Ascending aorta (tissue), 2 donors: Measurements from ENCODE around the gene STT3A. TPM values are rescaled to one million over a fixed set of nuclear protein-coding genes. Genes with fewer than 3 reads are reported as not detected.

Experiments
- DNase-seq, 2 donors: peaks; one replicate each; pipeline ENCODE4 v3.0.0-alpha.2; 2019; ENCODE audit warnings: low spot score in 2 of 2
- H3K27ac ChIP-seq, 2 donors: fragments of 200-600 bp; sonication (generic); one replicate each; pipeline ENCODE4 v1.5.1; 2016 to 2017; ENCODE audit warnings: mild to moderate bottlenecking in 1 of 2
- H3K27me3 ChIP-seq: fragments of 200-600 bp; sonication (generic); one replicate; pipeline ENCODE4 v1.5.1; 2017
- H3K36me3 ChIP-seq, 2 donors: fragments of 200-600 bp; sonication (generic); one replicate each; pipeline ENCODE4 v1.5.1; 2016
- H3K4me1 ChIP-seq, 2 donors: fragments of 200-600 bp; sonication (generic); one replicate each; pipeline ENCODE4 v1.5.1; 2016 to 2017; ENCODE audit warnings: mild to moderate bottlenecking in 1 of 2
- H3K4me3 ChIP-seq, 2 donors: fragments of 200-600 bp; sonication (generic); one replicate each; pipeline ENCODE4 v1.5.1; 2016 to 2017; ENCODE audit warnings: mild to moderate bottlenecking in 1 of 2
- H3K9me3 ChIP-seq, 2 donors: fragments of 200-600 bp; sonication (generic); one replicate each; pipeline ENCODE4 v1.5.1; 2016
- CTCF ChIP-seq, 3 experiments: fragments of 200-600 bp in 2 of 3; fragments of 450-650 bp in 1 of 3; sonication (generic) in 2 of 3; IDR thresholded peaks; one replicate each; pipeline ENCODE4 v1.5.1; 2016 to 2019; ENCODE audit warnings: antibody characterized with exemption in 3 of 3, mild to moderate bottlenecking in 1 of 3, moderate library complexity in 1 of 3
- intact Hi-C: fragments of 100-400 bp; cut with DNase I; formaldehyde crosslinking; loops from one replicate; pipeline ENCODE4 v1.15.1; 2023
- total RNA-seq: library from RNA; depleted of rRNA; stranded (reverse); fragments of >200 nt; gene quantifications from one replicate; pipeline ENCODE4 v1.1.0, GENCODE V29; 2016

The STT3A gene
- total RNA-seq, 1 donor from 2014 or later = 88.9 TPM

GRCh38 chr11:125554038-125554437 is 38.6 kb upstream of the STT3A start:
- no peak overlapping the region for H3K4me3 ChIP-seq
- TF ChIP-seq CTCF (IDR thresholded peaks at IDR 0.05) = no peak
- H3K27me3 ChIP-seq = no peaks in the 10 kb centered on the region
- peaks cover 0 to 18% of the 10 kb centered on the region in 2 donors for H3K9me3 ChIP-seq
- no peak overlapping the region for H3K27ac ChIP-seq
- intact Hi-C loops = no loop called here
- H3K4me1 ChIP-seq = no peaks in the 10 kb centered on the region
- DNase-seq = no peak
- H3K36me3 ChIP-seq = no peaks in the 10 kb centered on the region

- Histone ChIP-seq H3K4me3 (no peak overlapping the region), H3K36me3 (no peaks in the 10 kb centered on the region), H3K27ac (no peak overlapping the region), H3K27me3 (no peaks in the 10 kb centered on the region), H3K9me3 (no peaks in the 10 kb centered on the region), H3K4me1 (no peaks in the 10 kb centered on the region)
- TF ChIP-seq CTCF (IDR thresholded peaks at IDR 0.05) = no peak
- DNase-seq = no peak
- intact Hi-C loops = no loop called here
These were observed 32.8 kb upstream of the STT3A start for GRCh38 chr11:125559888-125560287.

- no peak overlapping the region for H3K27ac ChIP-seq
- H3K27me3 ChIP-seq = no peaks in the 10 kb centered on the region
- H3K9me3 ChIP-seq = no peaks in the 10 kb centered on the region
- H3K36me3 ChIP-seq = no peaks in the 10 kb centered on the region
- TF ChIP-seq CTCF (IDR thresholded peaks at IDR 0.05) = no peak
- no peaks in the 10 kb centered on the region for H3K4me1 ChIP-seq
- no peak for DNase-seq
- no peak overlapping the region for H3K4me3 ChIP-seq
- intact Hi-C loops = no loop called here
These were observed 30.7 kb upstream of the STT3A start for GRCh38 chr11:125561924-125562323.

GRCh38 chr11:125562430-125562829 is 30.2 kb upstream of the STT3A start:
- Histone ChIP-seq H3K4me3 (no peak overlapping the region), H3K9me3 (no peaks in the 10 kb centered on the region), H3K4me1 (no peaks in the 10 kb centered on the region), H3K36me3 (no peaks in the 10 kb centered on the region), H3K27ac (no peak overlapping the region), H3K27me3 (no peaks in the 10 kb centered on the region)
- no peak for DNase-seq
- intact Hi-C loops = no loop called here
- TF ChIP-seq CTCF (IDR thresholded peaks at IDR 0.05) = no peak

- Histone ChIP-seq H3K4me3 (no peak overlapping the region), H3K36me3 (no peaks in the 10 kb centered on the region), H3K27me3 (no peaks in the 10 kb centered on the region), H3K4me1 (peaks cover 0 to 3% of the 10 kb centered on the region in 2 donors), H3K27ac (no peak overlapping the region), H3K9me3 (no peaks in the 10 kb centered on the region)
- intact Hi-C loops = no loop called here
- no peak for DNase-seq
- TF ChIP-seq CTCF (IDR thresholded peaks at IDR 0.05) = no peak
These were observed 28.3 kb upstream of the STT3A start for GRCh38 chr11:125564357-125564756.

- TF ChIP-seq CTCF (IDR thresholded peaks at IDR 0.05) = no peak
- intact Hi-C loops = loop anchor here (5.0 kb wide), 2 partner anchors 321 to 496 kb away; partner anchors contain the start of genes CDON and HYLS1
- H3K27me3 ChIP-seq = no peaks in the 10 kb centered on the region
- no peak overlapping the region for H3K4me3 ChIP-seq
- no peak overlapping the region for H3K27ac ChIP-seq
- no peaks in the 10 kb centered on the region for H3K36me3 ChIP-seq
- H3K9me3 ChIP-seq = no peaks in the 10 kb centered on the region
- no peak for DNase-seq
- H3K4me1 ChIP-seq = peaks cover 5 to 16% of the 10 kb centered on the region in 2 donors
These were observed 26.4 kb upstream of the STT3A start for GRCh38 chr11:125566235-125566634.
